Measurements from ENCODE around the gene SSUH2. TPM values are rescaled to one million over a fixed set of nuclear protein-coding genes. Genes with fewer than 3 reads are reported as not detected.
A peak's percentile ranks its signal among the peaks of the same experiment; 100 is the strongest.
"Not testable (repeated sequence)": the region's sequence is repeated elsewhere in the genome, so short reads cannot be mapped to it uniquely, and the experiment has no call there.

SSUH2 gene
- total RNA-seq, 1 experiment from 2014 or later = 0.51 TPM

DNA sequence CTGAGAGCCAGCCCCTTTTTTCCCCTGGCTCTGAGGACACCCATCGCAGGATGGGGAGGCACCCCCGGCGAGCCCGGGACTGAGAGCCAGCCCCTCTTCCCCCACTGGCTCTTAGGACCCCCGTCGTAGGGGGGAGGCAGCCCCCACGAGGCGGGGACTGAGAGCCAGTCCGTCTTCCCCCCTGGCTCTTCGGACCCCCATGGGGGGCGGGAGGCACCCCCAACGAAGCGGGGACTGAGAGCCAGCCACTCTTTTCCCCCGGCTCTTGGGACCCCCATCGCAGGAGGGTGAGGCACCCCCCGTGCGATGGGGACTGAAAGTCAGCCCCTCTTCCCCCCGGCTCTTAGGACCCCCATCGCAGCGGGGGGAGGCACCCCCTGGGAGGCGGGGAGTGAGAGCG is 36.8 kb upstream of the SSUH2 start:
- Mint-ChIP-seq H3K4me3 (ENCODE audit: unreplicated experiment) (no peak overlapping the region), H3K27ac (ENCODE audit: low read depth, unreplicated experiment) (no peak overlapping the region), H3K36me3 (ENCODE audit: insufficient read depth, unreplicated experiment) (peaks cover 4% of the 10 kb centered on the region), H3K27me3 (ENCODE audit: insufficient read depth, unreplicated experiment) (no peaks in the 10 kb centered on the region), H3K4me1 (ENCODE audit: insufficient read depth, unreplicated experiment) (peaks cover 11% of the 10 kb centered on the region), H3K9me3 (ENCODE audit: unreplicated experiment) (no peaks in the 10 kb centered on the region)
- intact Hi-C loops (cut with micrococcal nuclease) = no loop called here
- CTCF ChIA-PET = no interaction called here
- TF ChIP-seq CTCF (IDR thresholded peaks at IDR 0.05; ENCODE audit: unreplicated experiment) = no peak
- no peak for DNase-seq (ENCODE audit: unreplicated experiment)
- BruUV-seq (replicated peaks) = no TSS peak
- POLR2A ChIA-PET = no interaction called here

DNA sequence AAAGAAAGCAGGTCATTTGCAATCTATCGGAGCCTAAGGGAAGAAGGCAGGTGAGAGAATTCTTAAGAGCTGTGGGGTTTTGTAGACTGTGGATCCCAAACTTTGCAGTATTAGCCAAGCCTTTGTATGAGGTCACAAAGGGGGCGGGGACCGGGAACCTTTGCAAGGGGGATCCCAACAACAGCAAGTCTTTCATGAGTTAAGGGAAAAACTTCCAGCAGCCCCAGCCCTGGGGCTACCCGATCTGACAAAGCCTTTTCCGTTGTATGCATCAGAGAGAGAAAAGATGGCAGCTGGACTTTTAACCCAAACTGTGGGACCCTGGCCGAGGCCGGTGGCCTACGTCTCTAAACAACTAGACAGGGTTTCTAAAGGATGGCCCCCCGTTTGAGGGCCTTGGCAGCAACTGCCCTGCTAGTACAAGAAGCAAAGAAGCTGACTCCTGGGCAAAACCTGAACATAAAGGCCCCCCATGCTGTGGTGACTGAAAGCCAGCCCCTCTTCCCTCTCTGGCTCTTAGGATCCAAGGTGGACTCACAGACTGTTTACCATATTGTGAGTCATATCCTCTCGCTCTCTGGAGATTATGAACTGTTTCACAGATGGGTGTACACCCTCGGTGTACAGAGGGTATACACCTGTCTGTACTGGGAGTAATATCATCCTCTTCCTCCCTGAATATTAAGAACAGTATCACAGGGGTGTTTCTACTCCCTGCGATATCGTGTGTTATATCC is 35.4 kb upstream of the SSUH2 start:
- H3K27me3 Mint-ChIP-seq (ENCODE audit: insufficient read depth, unreplicated experiment); H3K27ac Mint-ChIP-seq (ENCODE audit: low read depth, unreplicated experiment); CTCF ChIA-PET; H3K4me3 Mint-ChIP-seq (ENCODE audit: unreplicated experiment); intact Hi-C loops (cut with micrococcal nuclease); BruUV-seq (replicated peaks); H3K9me3 Mint-ChIP-seq (ENCODE audit: unreplicated experiment); H3K36me3 Mint-ChIP-seq (ENCODE audit: insufficient read depth, unreplicated experiment): not testable (repeated sequence)
- POLR2A ChIA-PET = interaction anchor here (0.7 kb wide), 1 partner anchor 13 kb away, joined by 3 read pairs; no protein-coding TSS in a partner anchor
- peak; percentile 41 for DNase-seq (ENCODE audit: unreplicated experiment)
- peaks cover 11% of the 10 kb centered on the region for H3K4me1 Mint-ChIP-seq (ENCODE audit: insufficient read depth, unreplicated experiment)

GRCh38 chr3:8678751-8679150 is 34.2 kb upstream of the SSUH2 start:
- CTCF ChIA-PET = no interaction called here
- no peaks in the 10 kb centered on the region for H3K9me3 Mint-ChIP-seq (ENCODE audit: unreplicated experiment)
- H3K4me3 Mint-ChIP-seq (ENCODE audit: unreplicated experiment) = no peak overlapping the region
- DNase-seq (ENCODE audit: unreplicated experiment) = no peak
- no TSS peak for BruUV-seq (replicated peaks)
- TF ChIP-seq CTCF (IDR thresholded peaks at IDR 0.05; ENCODE audit: unreplicated experiment) = no peak
- no peak overlapping the region for H3K27ac Mint-ChIP-seq (ENCODE audit: low read depth, unreplicated experiment)
- H3K4me1 Mint-ChIP-seq (ENCODE audit: insufficient read depth, unreplicated experiment) = peaks cover 11% of the 10 kb centered on the region
- H3K27me3 Mint-ChIP-seq (ENCODE audit: insufficient read depth, unreplicated experiment) = no peaks in the 10 kb centered on the region
- H3K36me3 Mint-ChIP-seq (ENCODE audit: insufficient read depth, unreplicated experiment) = peaks cover 4% of the 10 kb centered on the region
- intact Hi-C loops (cut with micrococcal nuclease) = no loop called here
- POLR2A ChIA-PET = no interaction called here

GRCh38 chr3:8677258-8677657 is 32.7 kb upstream of the SSUH2 start:
- DNase-seq (ENCODE audit: unreplicated experiment); BruUV-seq (replicated peaks); H3K4me3 Mint-ChIP-seq (ENCODE audit: unreplicated experiment); intact Hi-C loops (cut with micrococcal nuclease); H3K27me3 Mint-ChIP-seq (ENCODE audit: insufficient read depth, unreplicated experiment); H3K27ac Mint-ChIP-seq (ENCODE audit: low read depth, unreplicated experiment); H3K9me3 Mint-ChIP-seq (ENCODE audit: unreplicated experiment); H3K36me3 Mint-ChIP-seq (ENCODE audit: insufficient read depth, unreplicated experiment); POLR2A ChIA-PET: not testable (repeated sequence)
- H3K4me1 Mint-ChIP-seq (ENCODE audit: insufficient read depth, unreplicated experiment) = peaks cover 11% of the 10 kb centered on the region
- CTCF ChIA-PET = interaction anchor here (0.6 to 1.1 kb wide), 2 partner anchors 13 to 225 kb away, joined by 3 to 5 read pairs; no protein-coding TSS in a partner anchor

- CTCF ChIA-PET = interaction anchor here (1.0 to 2.5 kb wide), 2 partner anchors 12 to 94 kb away, joined by 3 to 15 read pairs; partner anchors contain the start of gene OXTR
Observed at GRCh38 chr3:8675591-8675990, 31.0 kb upstream of the SSUH2 start.

More at GRCh38 chr3:8675591-8675990, 31.0 kb upstream of the SSUH2 start:
- POLR2A ChIA-PET; H3K27ac Mint-ChIP-seq (ENCODE audit: low read depth, unreplicated experiment); intact Hi-C loops (cut with micrococcal nuclease); DNase-seq (ENCODE audit: unreplicated experiment); BruUV-seq (replicated peaks); H3K36me3 Mint-ChIP-seq (ENCODE audit: insufficient read depth, unreplicated experiment); H3K27me3 Mint-ChIP-seq (ENCODE audit: insufficient read depth, unreplicated experiment); H3K9me3 Mint-ChIP-seq (ENCODE audit: unreplicated experiment); H3K4me3 Mint-ChIP-seq (ENCODE audit: unreplicated experiment): not testable (repeated sequence)
- peaks cover 11% of the 10 kb centered on the region for H3K4me1 Mint-ChIP-seq (ENCODE audit: insufficient read depth, unreplicated experiment)

Data from MCF 10A (cell line).